HG03060 (cell line): ENCODE results near the gene CROCC.

Experiments used
- ATAC-seq: cut with Tn5 transposase; IDR thresholded peaks from one replicate; pipeline ENCODE4 v1.9.1; 2021; ENCODE audit warnings: low read depth, moderate number of reproducible peaks; ENCODE audit not compliant: unreplicated experiment

Gene CROCC

DNA sequence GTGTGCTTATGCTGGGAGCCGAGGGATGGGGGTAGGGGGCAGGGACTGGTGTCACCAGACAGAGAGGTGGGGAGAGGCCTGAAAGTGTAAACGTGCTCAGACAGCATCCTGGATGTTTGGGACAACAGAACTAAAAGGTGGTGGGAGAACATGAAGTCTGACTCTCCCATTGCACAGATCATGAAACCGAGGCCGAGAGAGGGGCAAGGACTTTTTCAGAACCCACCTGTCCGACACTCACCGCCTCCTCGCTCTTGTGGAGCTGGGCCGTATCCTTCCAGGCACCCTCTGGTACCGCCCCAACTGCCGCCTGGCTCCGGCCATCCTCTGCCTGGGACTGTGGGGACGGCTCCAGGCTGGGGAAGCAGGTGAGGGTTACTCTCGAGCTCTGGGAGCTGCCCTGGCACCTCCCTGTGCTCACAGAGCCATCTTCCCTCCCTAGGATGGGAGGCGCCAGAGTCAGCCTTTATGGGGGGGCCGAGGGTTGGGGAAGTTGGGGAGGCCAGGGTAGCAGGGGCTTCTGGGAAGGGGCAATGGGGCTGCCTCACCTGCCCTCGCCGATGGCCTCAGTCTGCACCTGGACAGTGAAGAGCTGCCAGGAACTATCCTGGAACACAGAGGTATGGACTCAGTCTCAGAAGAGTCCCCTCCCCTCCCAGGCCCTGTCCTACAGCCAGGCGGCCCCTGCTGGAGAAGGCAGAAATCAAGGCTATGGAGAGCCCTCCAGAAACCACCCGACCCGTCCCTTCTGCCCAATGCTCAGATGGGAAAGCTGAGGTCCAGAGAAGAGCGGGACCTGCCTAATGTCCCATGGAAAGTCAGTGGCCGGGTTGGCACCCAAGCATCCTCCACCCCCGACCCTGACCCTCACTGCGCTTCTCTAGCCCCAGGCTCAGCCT is 83.0 kb downstream of the CROCC start:
- ATAC-seq, result no peak

DNA sequence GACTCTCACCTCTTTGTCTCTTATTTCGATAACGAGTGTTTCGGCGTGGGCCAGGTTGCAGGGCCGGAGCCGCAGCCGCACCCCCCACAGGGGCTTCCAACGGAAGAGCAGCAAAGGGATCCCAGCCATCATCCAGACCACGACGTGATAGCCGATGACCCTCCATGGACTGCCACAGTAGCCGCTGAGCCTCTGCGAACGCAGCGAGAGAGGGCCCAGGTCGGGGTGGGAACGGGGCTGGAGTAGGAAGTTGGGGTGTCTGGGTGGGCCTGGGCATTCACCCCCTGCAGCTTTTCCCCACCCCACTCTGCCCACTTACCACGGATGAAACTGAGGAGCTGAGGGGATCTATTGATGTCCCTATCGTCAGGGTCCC is 83.6 kb downstream of the CROCC start:
- ATAC-seq, result no peak

DNA sequence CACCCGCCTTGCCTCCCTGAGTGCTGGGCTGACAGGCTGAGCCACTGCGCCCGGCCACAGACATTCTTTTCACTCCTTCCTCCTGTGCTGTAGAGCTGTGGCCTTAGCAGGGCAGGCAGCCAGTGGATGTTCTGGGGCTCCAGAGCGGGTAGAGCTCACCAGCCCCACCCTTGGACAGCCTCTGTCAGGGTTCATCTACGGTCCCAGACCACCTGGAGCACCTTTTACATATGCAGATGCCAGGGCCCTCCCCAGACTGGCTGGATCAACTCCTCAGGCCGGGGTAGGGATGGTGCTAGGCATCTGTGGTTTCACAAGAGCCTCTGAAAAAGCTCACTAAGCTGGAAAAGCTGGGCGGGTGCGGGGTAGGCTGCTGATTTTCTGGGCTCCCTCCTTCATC is 85.4 kb downstream of the CROCC start:
- no peak for ATAC-seq

DNA sequence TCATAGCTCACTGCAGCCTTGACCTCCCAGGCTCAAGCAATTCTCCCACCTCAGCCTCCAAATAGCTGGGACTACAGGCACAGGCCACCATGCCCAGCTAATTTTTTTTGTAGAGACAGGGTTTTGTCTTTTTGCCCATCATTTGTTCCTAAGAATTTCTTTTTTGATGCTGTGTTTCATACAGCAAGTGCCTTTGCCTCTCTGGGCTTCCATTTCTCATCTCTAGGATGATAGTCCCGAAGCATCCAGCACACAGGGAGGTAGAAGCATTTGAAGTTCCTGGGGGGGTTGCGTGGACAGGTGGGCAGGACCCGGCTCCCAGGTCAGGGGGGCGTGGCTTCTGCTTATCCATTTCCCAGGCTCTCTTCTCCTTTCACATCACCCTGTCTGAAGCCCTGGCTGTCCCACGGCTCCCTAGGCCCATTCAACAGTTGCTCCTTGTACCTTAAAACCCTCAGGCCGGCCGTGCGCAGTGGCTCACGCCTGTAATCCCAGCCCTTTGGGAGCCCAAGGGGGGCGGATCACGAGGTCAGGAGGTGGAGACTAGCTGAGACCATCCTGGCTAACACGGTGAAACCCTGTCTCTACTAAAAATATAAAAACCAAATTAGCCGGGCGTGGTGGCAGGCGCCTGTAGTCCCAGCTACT is 86.6 kb downstream of the CROCC start:
- ATAC-seq, result no peak

DNA sequence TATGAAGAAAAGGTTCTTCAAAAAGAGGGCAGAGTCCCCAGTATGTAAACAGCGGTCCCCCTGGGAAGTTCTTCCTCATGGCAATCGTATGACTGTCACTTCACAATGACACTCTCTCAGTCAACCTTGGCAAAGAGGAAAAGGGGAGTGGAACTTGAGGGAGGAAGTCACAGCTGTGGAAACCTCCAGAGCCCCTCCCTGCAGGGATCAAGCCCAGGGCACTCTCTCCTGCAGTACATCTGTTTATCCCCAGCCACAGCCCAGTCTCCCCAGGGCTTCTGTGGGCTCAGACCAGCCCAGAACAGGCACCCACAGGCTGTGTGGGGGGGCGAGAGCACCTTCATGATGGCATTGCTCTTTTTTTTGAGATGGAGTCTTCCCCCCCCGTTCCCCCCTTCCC is 88.0 kb downstream of the CROCC start:
- ATAC-seq, result no peak

DNA sequence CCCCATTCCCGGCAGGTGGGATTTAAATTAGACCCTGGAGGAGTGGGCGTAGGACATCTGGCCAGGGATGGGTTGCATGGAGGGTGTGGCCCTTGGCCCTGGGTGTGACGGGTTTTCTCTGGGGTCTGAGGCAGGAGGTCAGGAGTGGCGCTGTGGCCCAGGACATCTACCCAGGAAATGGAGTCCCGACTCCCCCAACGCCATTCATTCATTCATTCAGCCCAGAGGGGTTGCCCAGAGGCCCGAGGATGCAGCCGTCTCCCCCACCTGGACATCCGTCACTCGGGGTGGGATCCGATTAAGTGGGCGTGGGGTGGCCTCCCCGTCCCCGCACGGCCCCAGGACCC is 89.3 kb downstream of the CROCC start:
- ATAC-seq, result no peak

DNA sequence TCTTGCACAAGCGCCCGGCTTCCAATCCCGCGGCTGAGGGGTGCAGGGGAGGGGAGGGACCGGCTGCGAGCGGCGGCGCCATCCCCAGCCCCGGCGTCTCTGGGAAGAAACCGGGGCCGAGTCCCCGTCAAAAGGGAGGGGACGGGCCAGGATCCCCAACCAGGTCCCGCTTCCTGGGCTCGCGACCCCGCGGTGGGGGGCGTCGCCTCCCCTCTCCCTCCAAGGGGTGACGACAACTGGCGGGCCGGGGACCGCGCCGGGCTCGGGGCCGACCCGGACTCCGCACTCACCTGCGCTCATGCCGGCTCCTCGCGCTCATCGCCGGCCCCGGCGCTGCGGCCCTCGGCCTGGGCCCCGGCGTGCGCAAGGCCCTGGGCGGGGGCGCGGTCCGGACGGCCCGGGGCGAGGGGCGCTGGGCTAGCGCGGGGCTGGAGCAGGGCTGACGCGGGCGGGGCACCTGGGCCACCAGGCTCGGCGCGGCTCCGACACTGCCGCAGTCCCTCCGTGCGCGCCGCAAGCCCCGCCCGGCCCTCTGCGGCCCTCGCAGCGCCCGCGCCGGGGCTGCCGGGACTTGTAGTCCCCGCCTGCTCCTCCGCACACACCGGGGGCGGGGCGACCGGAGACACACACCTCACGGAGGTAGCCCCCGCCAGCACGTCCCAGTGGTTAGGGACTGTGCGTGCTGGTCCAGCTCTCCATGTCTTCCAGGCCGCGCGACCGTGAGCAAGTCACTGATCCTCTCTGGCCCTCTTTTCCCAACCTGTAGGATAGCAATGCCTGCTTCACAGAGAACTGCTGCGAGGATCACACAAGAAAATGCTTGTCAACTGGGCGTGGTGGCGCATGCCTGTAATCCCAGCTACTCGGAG is 89.9 kb downstream of the CROCC start, which contains the start of gene ATP13A2:
ATP13A2 (minus strand) TSS at position 490 of the 869 bp plus-strand sequence; CDS start at position 300, 190 bp downstream.
- no peak for ATAC-seq

DNA sequence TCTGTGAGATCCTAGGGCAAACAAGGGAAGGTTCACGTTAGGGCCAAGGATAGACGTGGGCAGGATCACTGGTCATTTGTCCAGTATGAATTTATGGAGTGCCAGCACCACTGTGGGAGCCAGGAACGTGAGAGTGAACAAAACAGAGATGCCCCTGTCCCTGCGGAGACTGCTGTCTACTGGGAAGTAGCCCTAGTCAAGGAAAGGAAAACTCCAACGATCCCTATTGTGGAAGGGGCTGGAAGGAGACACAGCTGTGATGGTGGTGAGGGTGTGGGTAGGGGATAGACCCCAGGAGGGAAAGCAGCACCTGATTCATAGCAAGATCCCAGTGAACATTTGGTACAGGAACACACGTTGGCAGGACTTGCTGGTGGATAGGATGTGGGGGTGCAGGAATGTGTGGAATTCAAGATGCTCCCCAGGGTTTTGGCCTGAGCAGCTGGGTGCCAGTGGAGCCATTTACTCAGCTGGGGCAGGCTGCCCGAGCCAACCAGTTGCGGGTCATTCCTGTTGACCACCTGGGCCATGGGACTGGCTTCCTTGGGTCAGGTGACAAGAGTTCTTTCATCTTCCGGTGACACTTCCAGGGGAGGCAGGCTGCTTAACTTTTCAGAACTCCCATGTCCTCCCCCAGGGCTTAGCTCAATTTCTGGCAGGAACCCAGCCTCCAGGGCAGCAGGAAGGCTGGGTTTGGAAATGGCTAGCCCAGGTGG is 91.2 kb downstream of the CROCC start:
- no peak for ATAC-seq

DNA sequence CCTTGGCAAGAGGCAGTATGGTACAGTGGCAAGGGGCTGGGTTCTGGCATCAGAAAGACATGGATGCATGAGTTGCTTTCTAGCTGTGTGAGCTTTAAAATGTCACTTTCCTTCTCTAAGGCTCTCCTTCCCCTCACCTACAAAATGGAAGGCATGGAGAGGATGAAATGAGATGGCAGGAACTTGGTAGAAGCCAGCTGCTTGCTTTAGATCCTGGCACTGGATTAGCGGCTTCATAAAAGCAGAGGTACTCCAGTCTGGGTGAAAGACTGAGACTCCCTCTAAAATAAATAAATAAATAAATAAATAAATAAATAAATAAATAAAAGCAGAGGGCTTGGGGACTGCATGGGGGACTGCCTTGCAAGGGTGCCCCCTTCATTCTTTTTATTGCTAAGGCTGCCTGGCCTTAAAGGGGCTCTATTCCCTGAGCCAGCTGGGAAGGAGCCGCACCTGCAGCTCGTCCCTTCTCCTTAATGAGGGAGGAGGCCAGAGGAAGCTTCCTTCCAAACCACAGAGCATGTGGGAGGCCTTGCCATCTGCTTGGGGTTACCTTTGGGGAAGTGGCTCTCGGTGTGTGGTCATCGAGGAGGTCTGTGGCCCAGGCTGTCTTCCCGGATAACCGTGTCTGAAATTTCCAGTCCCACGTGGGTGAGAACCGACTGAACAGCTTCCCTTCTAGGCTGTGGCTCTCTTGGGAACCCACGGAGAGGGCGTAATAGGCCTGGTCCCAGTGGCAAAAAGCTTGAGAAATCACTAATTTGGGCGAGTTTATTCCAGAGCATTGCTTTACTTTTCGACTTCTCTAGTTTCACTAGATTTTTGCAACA is 92.0 kb downstream of the CROCC start:
- ATAC-seq, result no peak

DNA sequence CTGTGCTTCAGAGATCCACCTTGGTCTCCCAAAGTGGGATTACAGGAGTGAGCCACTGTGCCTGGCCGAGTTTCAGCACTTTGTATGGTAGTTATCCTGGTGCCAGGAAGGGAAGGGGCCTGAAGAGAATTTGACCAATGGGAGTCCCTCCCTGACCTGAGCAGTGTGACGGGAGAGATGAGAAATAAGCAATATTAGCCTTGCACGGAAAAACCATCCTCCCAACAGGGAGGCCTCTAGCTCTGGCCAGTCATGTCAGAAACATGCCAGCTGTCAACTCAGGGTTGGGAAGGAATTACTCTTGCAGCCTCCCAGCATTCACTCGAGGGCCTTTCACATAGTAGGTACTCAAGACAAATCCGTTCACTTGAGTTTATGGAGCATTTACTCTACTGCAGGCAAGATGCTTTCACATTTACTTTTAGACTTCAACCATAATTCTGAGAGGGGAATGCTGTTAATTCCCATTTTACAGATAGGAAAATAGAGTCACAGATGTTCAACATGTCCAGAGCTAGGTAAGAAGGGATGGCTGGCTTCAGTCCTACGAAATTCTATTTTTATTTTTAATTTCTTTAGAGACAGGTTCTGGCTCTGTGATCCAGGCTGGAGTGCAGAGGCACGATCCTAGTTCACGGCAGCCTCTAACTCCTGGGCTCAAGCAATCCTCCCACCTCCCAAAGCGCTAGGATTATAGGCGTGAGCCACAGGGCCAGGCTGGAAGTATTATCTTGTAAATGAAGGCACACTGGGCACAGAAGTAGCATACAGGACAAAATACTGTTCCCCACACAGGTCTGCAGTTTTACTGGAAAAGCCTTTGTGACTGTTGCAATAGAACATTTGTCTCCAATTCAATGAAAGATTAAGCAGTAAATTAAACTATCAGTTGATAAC is 93.2 kb downstream of the CROCC start:
- ATAC-seq, result no peak

DNA sequence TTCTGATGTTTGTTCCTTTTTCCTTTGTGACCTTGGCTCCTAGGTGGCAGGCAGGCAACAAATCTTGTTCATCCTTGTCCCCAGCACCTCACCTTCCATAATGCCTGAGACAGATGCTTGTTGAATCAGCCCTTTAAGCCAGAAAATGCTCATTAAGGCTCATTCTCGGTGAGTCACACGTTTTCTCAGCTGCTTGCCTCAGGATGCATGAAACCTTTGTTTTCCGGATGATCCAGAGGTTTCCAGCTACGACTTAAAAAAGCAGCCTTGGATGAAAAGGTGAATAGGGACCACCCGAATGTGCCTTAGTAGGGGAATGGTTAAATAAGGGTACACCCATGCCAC is 94.6 kb downstream of the CROCC start:
- ATAC-seq, result no peak

DNA sequence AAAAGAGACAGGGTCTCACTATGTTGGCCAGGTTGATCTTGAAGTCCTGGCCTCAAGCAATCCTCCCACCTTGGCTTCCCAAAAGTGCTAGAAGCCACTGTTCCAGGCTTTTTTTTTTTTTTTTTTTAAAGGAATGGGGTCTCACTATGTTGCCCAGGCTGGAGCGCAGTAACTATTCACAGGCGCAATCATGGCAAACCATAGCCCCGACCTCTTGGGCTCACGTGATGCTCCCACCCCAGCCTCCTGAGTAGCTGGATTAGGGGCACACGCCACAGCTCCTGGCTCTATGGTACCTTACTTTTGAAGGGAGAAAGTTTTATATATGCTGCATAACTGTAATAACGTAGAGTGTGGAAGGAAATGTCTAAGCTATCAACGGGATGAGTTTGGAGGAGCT is 95.7 kb downstream of the CROCC start:
- no peak for ATAC-seq

DNA sequence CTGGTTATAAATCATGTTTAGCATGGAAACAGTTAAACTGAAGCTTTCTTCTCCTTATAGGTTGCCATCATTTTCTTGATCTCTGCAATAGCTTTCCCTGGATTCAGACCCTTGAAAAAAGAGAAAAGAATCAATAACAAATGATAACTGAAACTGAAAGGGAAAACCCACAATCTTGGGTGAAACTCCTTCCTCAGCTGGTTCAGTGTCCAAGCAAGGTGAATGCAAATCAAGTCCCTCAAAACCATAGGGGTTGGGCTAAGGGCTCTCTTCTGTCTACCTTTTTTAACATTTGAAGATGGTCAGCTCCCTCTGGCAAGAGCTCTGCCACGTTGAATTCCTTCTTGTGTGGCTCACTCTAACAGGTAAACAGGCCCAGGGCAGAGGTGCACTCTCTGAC is 97.1 kb downstream of the CROCC start:
- no peak for ATAC-seq

DNA sequence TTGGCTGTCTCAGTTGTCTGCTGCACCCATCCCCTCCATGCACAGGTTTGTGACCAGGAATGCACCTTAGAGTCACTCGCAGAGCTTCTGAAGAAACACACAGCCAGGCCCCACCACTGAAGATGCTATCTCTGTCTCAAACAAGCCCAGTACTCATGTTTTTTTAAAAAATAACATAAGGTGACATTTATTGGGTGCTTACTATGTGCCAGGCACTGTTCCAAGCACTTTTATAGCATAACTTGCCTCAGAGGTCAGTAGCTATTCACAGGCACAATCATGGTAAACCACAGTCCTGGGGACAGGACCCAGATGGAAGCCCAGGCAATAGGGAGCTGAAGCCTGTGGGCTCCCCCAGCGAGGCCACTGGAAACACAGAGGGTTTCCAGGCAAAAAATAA is 98.8 kb downstream of the CROCC start:
- ATAC-seq, result no peak

DNA sequence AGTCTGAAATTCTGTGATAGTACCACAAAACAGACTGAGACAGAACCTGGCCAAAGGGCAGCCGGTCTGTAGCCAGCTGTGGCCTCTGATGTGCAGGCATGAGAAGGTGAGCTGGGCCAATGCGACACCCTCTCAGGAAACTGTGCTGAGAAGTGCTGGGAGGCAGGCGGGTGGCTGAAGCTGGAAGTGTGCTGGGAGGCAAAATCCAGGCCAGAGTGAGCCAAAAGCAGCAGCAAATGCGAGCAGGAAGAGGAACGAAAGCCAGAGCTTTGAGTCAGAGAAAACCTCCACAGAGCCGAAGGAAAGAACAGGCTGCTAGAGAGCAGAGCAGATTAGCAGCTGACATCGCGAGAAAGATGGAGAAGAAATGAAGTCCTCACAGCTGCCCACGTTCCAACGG is 100.2 kb downstream of the CROCC start:
- no peak for ATAC-seq
